GM23338 (cell line): ENCODE data around the gene DCLRE1B. TPM values are rescaled to one million over a fixed set of nuclear protein-coding genes. Genes with fewer than 3 reads are reported as not detected.

Experiments
- ATAC-seq: fragments of 200-7000 bp; cut with Tn5 transposase; 3 replicates; pipeline ENCODE4 v1.9.1; 2020
- DNase-seq: peaks from one replicate; pipeline ENCODE4 v3.0.0-alpha.2; 2015; ENCODE audit warnings: low spot score
- H2AFZ ChIP-seq: fragments of 200-600 bp; sonication (generic); 2 replicates; pipeline ENCODE4 v1.8.0; 2016; ENCODE audit warnings: antibody characterized with exemption, mild to moderate bottlenecking, moderate library complexity
- H3F3A ChIP-seq: fragments of 200-600 bp; sonication (generic); replicated peaks from 2 replicates; pipeline ENCODE4 v1.8.0; 2017; ENCODE audit warnings: antibody characterized with exemption, mixed run types, low read depth
- H3K27ac ChIP-seq: fragments of 200-600 bp; sonication (generic); 2 replicates; pipeline ENCODE4 v1.6.1; 2016; ENCODE audit warnings: low read depth
- H3K27me3 ChIP-seq: fragments of 200-600 bp; sonication (generic); 2 replicates; pipeline ENCODE4 v1.8.0; 2016; ENCODE audit warnings: mild to moderate bottlenecking, mixed run types, moderate library complexity; ENCODE audit not compliant: insufficient read depth
- H3K36me3 ChIP-seq: fragments of 200-600 bp; sonication (generic); 2 replicates; pipeline ENCODE4 v1.8.0; 2016; ENCODE audit warnings: mild to moderate bottlenecking; ENCODE audit not compliant: insufficient read depth
- H3K4me1 ChIP-seq: fragments of 200-600 bp; sonication (generic); 2 replicates; pipeline ENCODE4 v1.8.0; 2016; ENCODE audit warnings: mild to moderate bottlenecking, moderate library complexity; ENCODE audit not compliant: insufficient read depth
- H3K4me2 ChIP-seq: fragments of 200-600 bp; sonication (generic); 2 replicates; pipeline ENCODE4 v1.7.1; 2017; ENCODE audit warnings: mixed run types
- H3K4me3 ChIP-seq: fragments of 200-600 bp; sonication (generic); 2 replicates; pipeline ENCODE4 v1.6.1; 2016; ENCODE audit warnings: mixed run types
- H3K79me2 ChIP-seq: fragments of 200-600 bp; sonication (generic); replicated peaks from 2 replicates; pipeline ENCODE4 v1.8.0; 2017; ENCODE audit warnings: mild to moderate bottlenecking; ENCODE audit not compliant: insufficient read depth
- H3K9me2 ChIP-seq: fragments of 200-600 bp; sonication (generic); 2 replicates; pipeline ENCODE4 v1.8.0; 2017; ENCODE audit not compliant: insufficient read depth
- H4K20me1 ChIP-seq: fragments of 200-600 bp; sonication (generic); replicated peaks from 2 replicates; pipeline ENCODE4 v1.8.0; 2017; ENCODE audit warnings: mild to moderate bottlenecking; ENCODE audit not compliant: insufficient read depth
- H3K27ac Mint-ChIP-seq: 2 replicates; pipeline ENCODE4 v1.8.0; 2020; ENCODE audit warnings: inconsistent platforms, mild to moderate bottlenecking, moderate library complexity, mixed read lengths
- H3K27me3 Mint-ChIP-seq: 3 replicates; pipeline ENCODE4 v1.8.0; 2022; ENCODE audit warnings: low read depth, mild to moderate bottlenecking, moderate library complexity, mixed read lengths, inconsistent platforms; ENCODE audit not compliant: insufficient read depth, poor library complexity
- H3K36me3 Mint-ChIP-seq: 3 replicates; pipeline ENCODE4 v1.8.0; 2021; ENCODE audit warnings: low read depth, mild to moderate bottlenecking, inconsistent platforms, moderate library complexity, mixed read lengths
- H3K4me1 Mint-ChIP-seq: 3 replicates; pipeline ENCODE4 v1.8.0; 2020; ENCODE audit warnings: mild to moderate bottlenecking, inconsistent platforms, mixed read lengths
- H3K4me3 Mint-ChIP-seq: 3 replicates; pipeline ENCODE4 v1.8.0; 2021; ENCODE audit warnings: moderate library complexity, mild to moderate bottlenecking, inconsistent platforms, mixed read lengths
- H3K9me3 Mint-ChIP-seq: 3 replicates; pipeline ENCODE4 v1.8.0; 2020; ENCODE audit warnings: moderate library complexity, mild to moderate bottlenecking, inconsistent platforms, mixed read lengths
- CREB1 ChIP-seq: fragments of 250-450 bp; sonication (Bioruptor Pico); IDR thresholded peaks from 2 replicates; pipeline ENCODE4 v1.5.0; 2020; ENCODE audit warnings: low read depth, mild to moderate bottlenecking, moderate library complexity
- EZH2 ChIP-seq: fragments of 200-600 bp; sonication (generic); IDR thresholded peaks from one replicate; pipeline ENCODE4 v1.8.0; 2017; ENCODE audit warnings: antibody characterized with exemption, mild to moderate bottlenecking, low read depth; ENCODE audit not compliant: unreplicated experiment
- JUNB ChIP-seq: IDR thresholded peaks from one replicate; pipeline ENCODE4 v1.6.1; 2016; ENCODE audit warnings: antibody characterized with exemption; ENCODE audit not compliant: unreplicated experiment
- NANOG ChIP-seq: IDR thresholded peaks from 2 replicates; pipeline ENCODE4 v1.6.1; 2016; ENCODE audit warnings: antibody characterized with exemption, borderline replicate concordance
- STAT1 ChIP-seq: IDR thresholded peaks from one replicate; pipeline ENCODE4 v1.6.1; 2016; ENCODE audit warnings: antibody characterized with exemption; ENCODE audit not compliant: unreplicated experiment
- ZNF114 ChIP-seq: fragments of 250-450 bp; sonication (Bioruptor Pico); IDR thresholded peaks from 2 replicates; pipeline ENCODE4 v1.5.0; 2020; ENCODE audit warnings: mild to moderate bottlenecking, moderate library complexity
- ZNF331 ChIP-seq: fragments of 250-450 bp; sonication (Bioruptor Pico); IDR thresholded peaks from 2 replicates; pipeline ENCODE4 v1.5.0; 2020; ENCODE audit warnings: low read depth, mild to moderate bottlenecking, moderate library complexity
- polyA plus RNA-seq: library from polyadenylated mRNA; unstranded; fragments of >200 nt; fragmentation: Nextera tagmentation; extraction: Ambion mirVana; gene quantifications from 2 replicates; pipeline ENCODE4 v1.2.1, GENCODE V29; 2016
- total RNA-seq: library from RNA; depleted of rRNA; stranded (reverse); fragments of >200 nt; shearing (Covaris generic); gene quantifications from 2 replicates; pipeline ENCODE4 v1.2.3, GENCODE V29; 2014
- TF ChIP-seq, protein P1 (sequence below), 2 experiments: fragments of 200-600 bp in 1 of 2; sonication (generic) in 1 of 2; conservative IDR thresholded peaks; 2 replicates each; pipeline versions ENCODE4 v1.5.1 to v1.6.1; 2016 to 2017; ENCODE audit warnings: antibody characterized with exemption in 2 of 2, low read depth in 2 of 2, mild to moderate bottlenecking in 2 of 2, moderate library complexity in 1 of 2
- TF ChIP-seq, protein P2 (sequence below): IDR thresholded peaks from one replicate; pipeline ENCODE4 v1.6.1; 2018; ENCODE audit warnings: antibody characterized with exemption; ENCODE audit not compliant: unreplicated experiment

DCLRE1B gene
- total and polyA plus RNA-seq, 2 experiments from 2014 or later = 6.3 to 9.7 TPM

DNA sequence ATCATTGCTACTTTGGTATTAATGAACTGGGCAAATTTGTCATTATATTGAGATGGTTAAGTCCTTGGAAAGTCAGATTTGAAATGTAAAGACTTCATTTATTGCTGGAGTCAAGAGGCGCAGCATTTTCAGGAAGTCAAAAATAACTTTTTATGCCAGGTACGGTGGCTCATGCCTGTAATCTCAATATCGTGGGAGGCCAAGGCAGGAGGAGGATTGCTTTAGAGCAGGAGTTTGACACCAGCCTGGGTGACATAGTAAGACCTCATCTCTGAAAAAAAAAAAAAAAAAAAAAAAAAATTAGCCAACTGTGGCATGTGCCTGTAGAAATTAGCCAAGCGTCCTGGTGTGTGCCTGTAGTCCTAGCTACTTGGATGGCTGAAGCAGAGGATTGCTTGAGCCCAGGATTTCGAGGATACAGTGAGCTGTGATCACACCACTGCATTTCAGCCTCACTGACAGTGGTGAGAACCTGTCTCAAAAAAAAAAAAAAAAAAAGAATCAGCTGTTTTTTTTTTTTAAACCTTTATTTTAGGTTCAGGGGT is 29.5 kb downstream of the DCLRE1B start (continued):
- TF ChIP-seq EZH2 = no peak
- no peak for TF ChIP-seq CREB1 (CRISPR knock-in tag)
- no peak for TF ChIP-seq NANOG
- no peak for TF ChIP-seq JUNB

DNA sequence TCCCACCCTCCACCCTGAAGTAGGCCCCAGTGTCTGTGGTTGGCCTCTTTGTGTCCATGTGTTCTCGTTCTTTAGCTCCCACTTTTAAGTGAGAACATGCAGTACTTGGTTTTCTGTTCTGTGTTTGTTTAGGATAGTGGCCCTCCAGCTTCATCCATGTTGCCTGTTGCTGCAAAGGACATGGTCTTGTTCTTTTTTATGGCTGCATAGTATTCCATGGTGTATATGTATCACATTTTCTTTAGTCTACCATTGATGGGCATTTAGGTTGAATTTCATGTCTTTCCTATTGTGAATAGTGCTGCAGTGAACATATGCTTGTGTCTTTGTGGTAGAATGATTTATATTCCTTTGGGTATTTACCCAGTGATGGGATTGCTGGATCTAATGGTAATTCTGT is 30.1 kb downstream of the DCLRE1B start:
- H3K4me1 ChIP-seq = peaks cover 24% of the 10 kb centered on the region
- Mint-ChIP-seq H3K4me3 (no peak overlapping the region), H3K36me3 (peaks cover under 1% of the 10 kb centered on the region; the same call in 1 of the 3 replicates), H3K27ac (no peak overlapping the region), H3K4me1 (peaks cover 28% of the 10 kb centered on the region), H3K27me3 (peaks cover 2% of the 10 kb centered on the region), H3K9me3 (no peaks in the 10 kb centered on the region)
- H3K27me3 ChIP-seq = no peaks in the 10 kb centered on the region
- TF ChIP-seq ZNF114 (CRISPR knock-in tag) (no peak), ZNF331 (CRISPR knock-in tag) (no peak), NANOG (no peak), STAT1 (no peak)
- H3K4me2 ChIP-seq = no peak overlapping the region
- DNase-seq (no peak), ATAC-seq (no peak)
- no peak overlapping the region for H2AFZ ChIP-seq
- H3K9me2 ChIP-seq = no peaks in the 10 kb centered on the region
- H4K20me1 ChIP-seq = peaks cover 28% of the 10 kb centered on the region
- H3K4me3 ChIP-seq = no peak overlapping the region
- no peaks in the 10 kb centered on the region for H3F3A ChIP-seq
- H3K36me3 ChIP-seq = no peaks in the 10 kb centered on the region
- H3K79me2 ChIP-seq = peaks cover 99% of the 10 kb centered on the region
- no peak overlapping the region for H3K27ac ChIP-seq

DNA sequence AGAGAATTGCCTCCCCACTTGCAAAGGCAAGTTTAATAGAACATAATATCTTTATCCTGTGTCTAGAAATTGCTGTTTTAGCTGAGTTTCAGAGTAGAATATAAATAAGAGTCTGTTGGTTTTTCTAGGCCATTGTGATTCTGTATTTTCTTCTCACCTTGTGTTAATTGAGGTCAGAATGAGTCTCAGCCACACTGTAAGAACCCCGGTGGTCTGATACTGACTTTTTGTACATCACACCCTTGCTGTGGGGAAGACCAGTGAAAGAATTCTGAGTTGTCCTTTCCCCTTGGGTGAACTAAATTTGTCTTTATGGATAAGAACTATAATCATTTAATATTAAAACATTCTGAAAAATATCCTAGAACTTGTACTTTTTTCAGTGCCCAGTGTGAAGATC is 30.8 kb downstream of the DCLRE1B start:
- Histone ChIP-seq H3K27ac (peak overlapping the region; percentile 12; the same call in 1 of the 2 replicates), H3K4me2 (no peak overlapping the region), H3K27me3 (no peaks in the 10 kb centered on the region), H3K36me3 (no peaks in the 10 kb centered on the region), H3K9me2 (no peaks in the 10 kb centered on the region), H4K20me1 (peaks cover 28% of the 10 kb centered on the region), H3F3A (no peaks in the 10 kb centered on the region), H3K4me3 (no peak overlapping the region), H3K79me2 (peaks cover 91% of the 10 kb centered on the region), H3K4me1 (peaks cover 21% of the 10 kb centered on the region), H2AFZ (no peak overlapping the region)
- ATAC-seq = no peak
- no peak for DNase-seq
- Mint-ChIP-seq H3K36me3 (peaks cover 8% of the 10 kb centered on the region), H3K9me3 (no peaks in the 10 kb centered on the region), H3K4me3 (no peak overlapping the region), H3K27me3 (no peaks in the 10 kb centered on the region), H3K4me1 (peaks cover 21% of the 10 kb centered on the region), H3K27ac (no peak overlapping the region)
- TF ChIP-seq, protein P1, sequence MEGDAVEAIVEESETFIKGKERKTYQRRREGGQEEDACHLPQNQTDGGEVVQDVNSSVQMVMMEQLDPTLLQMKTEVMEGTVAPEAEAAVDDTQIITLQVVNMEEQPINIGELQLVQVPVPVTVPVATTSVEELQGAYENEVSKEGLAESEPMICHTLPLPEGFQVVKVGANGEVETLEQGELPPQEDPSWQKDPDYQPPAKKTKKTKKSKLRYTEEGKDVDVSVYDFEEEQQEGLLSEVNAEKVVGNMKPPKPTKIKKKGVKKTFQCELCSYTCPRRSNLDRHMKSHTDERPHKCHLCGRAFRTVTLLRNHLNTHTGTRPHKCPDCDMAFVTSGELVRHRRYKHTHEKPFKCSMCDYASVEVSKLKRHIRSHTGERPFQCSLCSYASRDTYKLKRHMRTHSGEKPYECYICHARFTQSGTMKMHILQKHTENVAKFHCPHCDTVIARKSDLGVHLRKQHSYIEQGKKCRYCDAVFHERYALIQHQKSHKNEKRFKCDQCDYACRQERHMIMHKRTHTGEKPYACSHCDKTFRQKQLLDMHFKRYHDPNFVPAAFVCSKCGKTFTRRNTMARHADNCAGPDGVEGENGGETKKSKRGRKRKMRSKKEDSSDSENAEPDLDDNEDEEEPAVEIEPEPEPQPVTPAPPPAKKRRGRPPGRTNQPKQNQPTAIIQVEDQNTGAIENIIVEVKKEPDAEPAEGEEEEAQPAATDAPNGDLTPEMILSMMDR (conservative IDR thresholded peaks at IDR 0.05; ENCODE audit: low read depth in 2 of 2) = no peak
- TF ChIP-seq, protein P2, sequence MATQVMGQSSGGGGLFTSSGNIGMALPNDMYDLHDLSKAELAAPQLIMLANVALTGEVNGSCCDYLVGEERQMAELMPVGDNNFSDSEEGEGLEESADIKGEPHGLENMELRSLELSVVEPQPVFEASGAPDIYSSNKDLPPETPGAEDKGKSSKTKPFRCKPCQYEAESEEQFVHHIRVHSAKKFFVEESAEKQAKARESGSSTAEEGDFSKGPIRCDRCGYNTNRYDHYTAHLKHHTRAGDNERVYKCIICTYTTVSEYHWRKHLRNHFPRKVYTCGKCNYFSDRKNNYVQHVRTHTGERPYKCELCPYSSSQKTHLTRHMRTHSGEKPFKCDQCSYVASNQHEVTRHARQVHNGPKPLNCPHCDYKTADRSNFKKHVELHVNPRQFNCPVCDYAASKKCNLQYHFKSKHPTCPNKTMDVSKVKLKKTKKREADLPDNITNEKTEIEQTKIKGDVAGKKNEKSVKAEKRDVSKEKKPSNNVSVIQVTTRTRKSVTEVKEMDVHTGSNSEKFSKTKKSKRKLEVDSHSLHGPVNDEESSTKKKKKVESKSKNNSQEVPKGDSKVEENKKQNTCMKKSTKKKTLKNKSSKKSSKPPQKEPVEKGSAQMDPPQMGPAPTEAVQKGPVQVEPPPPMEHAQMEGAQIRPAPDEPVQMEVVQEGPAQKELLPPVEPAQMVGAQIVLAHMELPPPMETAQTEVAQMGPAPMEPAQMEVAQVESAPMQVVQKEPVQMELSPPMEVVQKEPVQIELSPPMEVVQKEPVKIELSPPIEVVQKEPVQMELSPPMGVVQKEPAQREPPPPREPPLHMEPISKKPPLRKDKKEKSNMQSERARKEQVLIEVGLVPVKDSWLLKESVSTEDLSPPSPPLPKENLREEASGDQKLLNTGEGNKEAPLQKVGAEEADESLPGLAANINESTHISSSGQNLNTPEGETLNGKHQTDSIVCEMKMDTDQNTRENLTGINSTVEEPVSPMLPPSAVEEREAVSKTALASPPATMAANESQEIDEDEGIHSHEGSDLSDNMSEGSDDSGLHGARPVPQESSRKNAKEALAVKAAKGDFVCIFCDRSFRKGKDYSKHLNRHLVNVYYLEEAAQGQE = no peak
